HL-60/S4 treated with retinoic acid at 250 ng/mL for 4 days and 3 days (cell line): ENCODE data around the gene AKAIN1.

ENCODE experiments used
- in situ Hi-C: fragments of 300-500 bp; cut with MboI; formaldehyde crosslinking; loops from 2 replicates; pipeline ENCODE4 v1.7.0; 2022; ENCODE audit warnings: low sequenced_read_pairs

AKAIN1 gene

GRCh38 chr18:5162111-5162510 lies 34.9 kb downstream of the AKAIN1 start:
- in situ Hi-C loops, result no loop called here

- in situ Hi-C loops, result no loop called here
Measured at GRCh38 chr18:5159080-5159479, 38.0 kb downstream of the AKAIN1 start.

DNA sequence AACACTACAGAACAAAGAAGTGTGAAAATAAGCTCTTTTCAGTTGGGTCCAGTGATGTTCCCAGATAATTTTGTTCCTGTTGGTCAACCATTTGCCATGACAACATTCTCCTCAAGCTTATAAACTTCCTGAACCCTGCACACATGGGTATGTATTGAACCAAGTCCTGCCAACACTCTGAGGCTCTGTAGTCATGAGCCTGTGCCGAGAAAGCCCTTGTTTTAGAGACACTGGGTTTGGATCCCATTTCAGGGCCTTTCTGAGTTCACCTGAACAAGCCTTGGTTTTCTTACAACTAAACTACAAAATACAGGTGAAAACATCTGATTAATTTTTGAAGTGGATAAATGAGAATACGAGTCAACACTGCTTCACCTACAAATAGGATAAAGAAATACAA lies 38.5 kb downstream of the AKAIN1 start:
- in situ Hi-C loops, result no loop called here

DNA sequence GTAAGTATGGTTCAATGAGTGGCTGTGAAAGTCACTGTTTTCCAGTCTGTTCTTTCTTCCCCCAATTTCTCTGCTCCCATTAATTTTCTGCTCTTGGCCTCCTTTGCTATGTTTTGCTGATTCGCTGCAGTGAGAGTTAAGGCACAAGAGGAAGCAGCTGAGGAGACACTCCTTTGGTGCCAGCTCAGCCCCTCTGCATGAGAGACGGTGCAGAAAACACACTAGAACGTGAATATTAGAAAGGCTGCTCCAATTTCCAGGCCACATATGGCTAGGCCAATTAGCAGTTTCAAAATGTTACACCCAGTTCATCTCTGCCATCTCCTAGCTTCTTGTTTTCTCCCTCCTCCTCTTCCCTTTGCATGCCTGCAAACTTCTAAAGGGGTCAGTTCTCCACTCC lies 38.9 kb downstream of the AKAIN1 start:
- in situ Hi-C loops, result no loop called here

- in situ Hi-C loops, result no loop called here
Measured at GRCh38 chr18:5155907-5156287, 41.2 kb downstream of the AKAIN1 start.

DNA sequence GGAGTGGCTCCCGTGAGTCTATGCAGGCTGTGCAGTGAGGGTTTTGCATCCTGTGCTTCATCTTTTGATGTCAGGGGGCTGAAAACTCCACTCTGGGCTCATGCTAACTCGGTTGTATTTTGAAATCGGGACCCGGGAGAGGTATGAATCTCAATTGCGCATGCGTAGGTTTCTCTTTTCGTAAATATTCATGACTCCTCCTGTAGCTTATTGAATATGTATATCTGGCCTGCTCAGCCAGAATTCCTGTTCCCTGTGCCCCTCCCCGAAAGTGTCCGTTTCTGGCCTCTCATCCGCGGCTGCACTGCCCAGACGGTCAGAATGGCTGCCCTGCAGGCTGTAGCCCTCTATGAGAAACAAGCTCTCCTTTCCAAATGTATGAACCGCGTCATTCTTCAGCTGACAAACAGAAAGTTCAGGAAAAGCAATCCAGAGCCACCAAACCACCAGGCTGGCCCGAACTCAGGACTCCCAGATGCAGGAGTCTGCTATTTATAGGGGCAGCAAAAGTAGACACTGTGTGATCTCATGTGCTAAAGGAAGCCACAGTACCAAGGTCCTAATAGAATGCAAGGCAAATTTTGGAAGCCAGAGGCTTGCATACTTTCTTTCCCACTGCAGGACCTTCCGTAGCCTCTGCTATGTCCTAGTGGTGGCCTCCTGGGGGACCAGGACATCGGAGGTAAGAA lies 41.7 kb downstream of the AKAIN1 start:
- in situ Hi-C loops, result no loop called here

DNA sequence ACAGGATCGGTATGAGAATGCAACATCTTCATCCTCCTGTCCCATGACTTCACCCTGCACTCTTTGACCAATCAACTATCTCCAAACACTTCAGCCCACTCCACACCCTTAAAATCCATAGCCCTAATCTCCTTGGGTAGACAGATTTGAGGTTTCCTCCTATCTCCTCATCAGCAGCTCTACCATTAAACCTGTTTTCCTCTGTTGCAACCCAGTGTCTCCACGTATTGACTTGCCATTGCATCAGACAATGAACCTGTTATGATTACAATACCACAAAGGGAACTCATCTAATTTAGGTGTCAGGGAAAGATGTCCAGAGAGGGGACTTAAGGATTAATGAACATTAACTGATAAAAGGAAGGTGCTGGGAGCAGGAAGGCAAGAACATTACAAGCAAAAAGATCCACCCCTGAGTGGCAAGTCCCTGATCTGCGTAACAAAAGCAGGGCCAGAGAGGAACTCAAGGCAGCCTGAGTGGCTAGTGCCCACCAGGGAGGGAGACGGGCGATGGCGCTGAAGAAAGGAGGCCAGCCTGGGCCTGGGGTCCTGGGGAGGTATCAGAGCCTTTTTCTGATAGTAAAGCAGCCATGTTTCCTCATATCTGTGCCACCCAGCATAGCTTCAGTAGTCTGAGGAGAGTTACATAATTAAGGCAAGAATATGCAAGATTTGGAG lies 44.6 kb downstream of the AKAIN1 start:
- in situ Hi-C loops, result no loop called here

- in situ Hi-C loops, result no loop called here
Measured at GRCh38 chr18:5150894-5151293, 46.2 kb downstream of the AKAIN1 start.

- in situ Hi-C loops, result no loop called here
Measured at GRCh38 chr18:5146093-5146492, 51.0 kb downstream of the AKAIN1 start.

DNA sequence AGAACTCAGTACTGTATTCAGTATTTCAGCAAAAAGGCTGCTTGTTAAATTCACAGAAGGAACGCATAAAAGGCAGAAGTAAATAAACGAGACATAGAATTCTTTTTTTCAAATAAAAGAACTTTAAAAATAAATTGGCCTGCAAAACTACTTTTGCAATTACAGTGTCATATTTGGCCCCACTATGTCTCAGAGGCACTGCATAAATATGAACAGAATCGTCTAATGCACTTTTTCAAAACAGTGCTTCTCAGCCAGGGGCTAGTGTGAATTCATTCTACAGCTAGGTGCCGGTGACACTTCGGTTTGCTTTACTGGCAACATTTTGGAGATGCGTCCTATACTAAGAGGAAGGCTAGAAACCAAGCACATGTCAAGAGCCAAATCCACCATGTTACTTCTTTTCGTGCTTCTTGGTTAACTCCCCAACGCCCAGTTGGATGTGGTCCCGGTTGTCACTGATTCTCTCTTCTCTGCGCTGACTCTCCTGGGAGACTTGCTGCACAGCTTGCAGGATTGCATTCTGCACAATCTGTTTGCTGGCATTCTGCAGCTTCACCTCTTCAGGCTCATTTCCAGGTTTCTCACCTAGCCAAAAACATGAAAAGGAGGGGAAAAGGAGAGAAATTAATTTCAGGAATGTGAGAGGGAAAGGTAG lies 51.8 kb downstream of the AKAIN1 start:
- in situ Hi-C loops, result no loop called here

- in situ Hi-C loops, result no loop called here
Measured at GRCh38 chr18:5144629-5145028, 52.4 kb downstream of the AKAIN1 start.

- in situ Hi-C loops, result no loop called here
Measured at GRCh38 chr18:5142859-5143258, 54.2 kb downstream of the AKAIN1 start.

DNA sequence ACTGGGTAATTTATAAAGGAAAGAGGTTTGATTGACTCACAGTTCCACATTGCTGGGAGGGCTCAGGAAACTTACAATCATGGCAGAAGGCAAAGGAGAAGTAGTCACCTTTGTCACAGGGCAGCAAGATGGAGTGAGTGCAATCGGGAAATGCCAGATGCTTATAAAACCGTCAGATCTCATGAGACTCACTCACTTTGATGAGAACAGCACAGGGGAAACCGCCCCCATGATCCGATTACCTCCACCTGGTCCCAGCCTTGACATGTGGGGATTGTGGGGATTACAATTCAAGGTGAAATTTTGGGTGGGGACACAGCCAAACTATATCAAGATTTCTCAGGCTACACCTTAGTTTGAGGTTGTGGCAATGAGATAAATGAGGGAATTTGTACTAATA lies 54.9 kb downstream of the AKAIN1 start:
- in situ Hi-C loops, result no loop called here

DNA sequence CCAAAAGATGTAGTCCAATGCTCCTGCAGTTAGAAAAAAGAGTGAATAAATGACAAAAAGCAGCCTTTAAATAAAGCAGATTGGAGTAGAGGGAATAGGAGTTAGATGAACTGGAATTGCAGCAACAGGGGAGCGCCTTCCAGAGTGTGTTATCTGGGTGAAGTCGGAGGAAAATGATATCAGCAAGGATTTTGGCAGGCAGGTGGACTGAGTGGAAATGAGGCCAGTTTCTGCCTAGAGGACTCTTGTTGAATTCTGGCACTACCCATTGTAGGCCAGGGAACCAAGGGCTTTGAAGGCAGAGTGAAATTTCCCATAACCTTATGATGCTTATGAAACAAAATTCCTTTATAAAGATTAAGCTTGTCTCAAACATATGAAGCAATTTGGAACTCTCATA lies 59.8 kb downstream of the AKAIN1 start:
- in situ Hi-C loops, result no loop called here

- in situ Hi-C loops, result no loop called here
Measured at GRCh38 chr18:5132987-5133386, 64.1 kb downstream of the AKAIN1 start.

GRCh38 chr18:5122272-5122671 lies 74.8 kb downstream of the AKAIN1 start:
- in situ Hi-C loops, result no loop called here

DNA sequence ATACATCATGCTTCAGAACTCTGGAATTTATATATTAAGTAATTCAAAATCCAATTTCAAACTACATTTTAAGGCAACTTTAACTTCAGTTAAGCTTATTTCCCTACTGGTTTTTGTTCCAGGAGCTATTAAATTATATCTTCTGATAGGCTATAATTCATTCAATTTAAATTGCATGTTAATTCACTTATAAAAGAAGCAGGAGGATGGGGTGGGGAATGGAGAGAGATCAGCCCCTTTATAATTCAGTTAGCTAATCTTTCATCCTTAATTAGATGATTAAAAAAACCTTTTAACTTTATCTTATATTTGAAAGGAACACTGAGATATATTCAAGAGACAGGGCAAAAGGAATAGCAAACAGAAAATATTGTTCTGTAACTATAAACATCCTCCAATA lies 86.8 kb downstream of the AKAIN1 start:
- in situ Hi-C loops, result no loop called here

DNA sequence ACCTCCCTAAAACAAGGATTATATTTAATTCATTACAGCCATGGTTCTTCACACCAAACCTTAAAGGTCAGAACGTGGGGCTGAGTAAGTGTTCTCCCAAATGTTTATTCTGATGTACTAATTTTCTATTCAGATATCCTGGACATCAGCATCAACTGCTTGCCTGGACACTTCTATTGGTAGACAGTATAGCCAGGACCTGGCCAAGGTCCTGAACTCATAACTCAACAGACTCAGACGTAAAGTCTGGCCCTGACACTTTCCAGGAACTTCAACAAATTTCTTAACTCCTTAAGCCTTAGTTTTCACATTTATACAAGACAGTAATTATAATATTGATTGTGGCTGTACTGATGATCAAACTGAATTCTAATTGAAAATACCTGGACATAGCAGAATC lies 89.1 kb downstream of the AKAIN1 start:
- in situ Hi-C loops, result no loop called here

- in situ Hi-C loops, result no loop called here
Measured at GRCh38 chr18:5106730-5107129, 90.3 kb downstream of the AKAIN1 start.

GRCh38 chr18:5104246-5104645 lies 92.8 kb downstream of the AKAIN1 start:
- in situ Hi-C loops, result no loop called here

- in situ Hi-C loops, result no loop called here
Measured at GRCh38 chr18:5103693-5104092, 93.4 kb downstream of the AKAIN1 start.

GRCh38 chr18:5103286-5103685 lies 93.8 kb downstream of the AKAIN1 start:
- in situ Hi-C loops, result no loop called here
